Colonic mucosa (tissue), 4 donors: Measurements from ENCODE around the gene PHF12. TPM values are rescaled to one million over a fixed set of nuclear protein-coding genes. Genes with fewer than 3 reads are reported as not detected.

Source experiments
- DNase-seq: peaks from one replicate; pipeline ENCODE4 v3.0.0-alpha.2; 2020
- H3K27ac ChIP-seq: fragments of 200-600 bp; one replicate; pipeline ENCODE4 v1.8.0; 2021
- H3K27me3 ChIP-seq: fragments of 200-600 bp; one replicate; pipeline ENCODE4 v1.8.0; 2021
- H3K36me3 ChIP-seq: fragments of 200-600 bp; one replicate; pipeline ENCODE4 v1.8.0; 2021
- H3K4me1 ChIP-seq: fragments of 200-600 bp; one replicate; pipeline ENCODE4 v1.8.0; 2021; ENCODE audit warnings: mild to moderate bottlenecking
- H3K4me3 ChIP-seq: fragments of 200-600 bp; one replicate; pipeline ENCODE4 v1.8.0; 2021
- H3K9ac ChIP-seq, 2 donors: one replicate each; pipeline ENCODE4 v1.7.0; 2013; ENCODE audit warnings: control low read depth in 2 of 2, low read depth in 2 of 2, low read length in 2 of 2
- H3K9me3 ChIP-seq: fragments of 200-600 bp; one replicate; pipeline ENCODE4 v1.8.0; 2021
- intact Hi-C: fragments of 100-400 bp; cut with DNase I; formaldehyde crosslinking; loops from one replicate; pipeline ENCODE4 v1.14.1; 2022
- total RNA-seq, 2 donors: library from RNA; stranded (reverse); fragmentation: NEBNext Ultra II Directional in 1 of 2; extraction: Animal tissue kit (Norgen Biotek cat#: 25700) in 1 of 2; gene quantifications; one replicate each; pipeline ENCODE4 v1.2.1, GENCODE V29; 2021
- TF ChIP-seq, protein P1 (sequence below): fragments of 200-600 bp; IDR thresholded peaks from one replicate; pipeline ENCODE4 v1.8.0; 2022; ENCODE audit warnings: antibody characterized with exemption, mild to moderate bottlenecking
- donor health status: healthy.
- donor health status: DM: no; HTN: no; CAD: no.
- donor health status: DM: no; HTN: no; CAD: no.

The PHF12 gene
- total RNA-seq, 2 donors from 2014 or later: 37.7 to 42.2 TPM

DNA sequence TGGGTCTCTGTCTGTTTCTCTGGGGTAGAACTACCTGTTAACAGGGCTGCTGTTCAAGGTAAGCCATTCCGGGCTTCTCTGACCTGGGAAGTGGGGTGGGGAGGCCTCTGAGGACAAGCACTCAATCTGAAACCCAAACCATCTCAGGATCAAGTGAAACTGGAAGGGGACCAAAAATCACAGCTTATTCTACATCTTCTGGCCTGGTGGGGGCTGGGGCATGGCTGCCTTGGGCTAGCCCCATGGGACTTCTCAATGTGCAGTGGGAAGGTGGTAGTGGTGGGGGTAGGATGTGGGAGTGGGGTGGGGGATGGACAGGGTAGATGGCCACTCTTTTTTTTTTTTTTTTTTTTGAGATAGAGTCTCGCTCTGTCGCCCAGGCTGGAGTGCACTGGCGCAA is 59.3 kb downstream of the PHF12 start:
- Histone ChIP-seq H3K4me3 (no peak overlapping the region), H3K9me3 (no peaks in the 10 kb centered on the region), H3K27me3 (no peaks in the 10 kb centered on the region), H3K9ac (no peak overlapping the region), H3K36me3 (no peaks in the 10 kb centered on the region), H3K4me1 (peaks cover 16% of the 10 kb centered on the region), H3K27ac (no peak overlapping the region)
- DNase-seq: no peak
- TF ChIP-seq, protein P1, sequence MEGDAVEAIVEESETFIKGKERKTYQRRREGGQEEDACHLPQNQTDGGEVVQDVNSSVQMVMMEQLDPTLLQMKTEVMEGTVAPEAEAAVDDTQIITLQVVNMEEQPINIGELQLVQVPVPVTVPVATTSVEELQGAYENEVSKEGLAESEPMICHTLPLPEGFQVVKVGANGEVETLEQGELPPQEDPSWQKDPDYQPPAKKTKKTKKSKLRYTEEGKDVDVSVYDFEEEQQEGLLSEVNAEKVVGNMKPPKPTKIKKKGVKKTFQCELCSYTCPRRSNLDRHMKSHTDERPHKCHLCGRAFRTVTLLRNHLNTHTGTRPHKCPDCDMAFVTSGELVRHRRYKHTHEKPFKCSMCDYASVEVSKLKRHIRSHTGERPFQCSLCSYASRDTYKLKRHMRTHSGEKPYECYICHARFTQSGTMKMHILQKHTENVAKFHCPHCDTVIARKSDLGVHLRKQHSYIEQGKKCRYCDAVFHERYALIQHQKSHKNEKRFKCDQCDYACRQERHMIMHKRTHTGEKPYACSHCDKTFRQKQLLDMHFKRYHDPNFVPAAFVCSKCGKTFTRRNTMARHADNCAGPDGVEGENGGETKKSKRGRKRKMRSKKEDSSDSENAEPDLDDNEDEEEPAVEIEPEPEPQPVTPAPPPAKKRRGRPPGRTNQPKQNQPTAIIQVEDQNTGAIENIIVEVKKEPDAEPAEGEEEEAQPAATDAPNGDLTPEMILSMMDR: no peak
- intact Hi-C loops: no loop called here

DNA sequence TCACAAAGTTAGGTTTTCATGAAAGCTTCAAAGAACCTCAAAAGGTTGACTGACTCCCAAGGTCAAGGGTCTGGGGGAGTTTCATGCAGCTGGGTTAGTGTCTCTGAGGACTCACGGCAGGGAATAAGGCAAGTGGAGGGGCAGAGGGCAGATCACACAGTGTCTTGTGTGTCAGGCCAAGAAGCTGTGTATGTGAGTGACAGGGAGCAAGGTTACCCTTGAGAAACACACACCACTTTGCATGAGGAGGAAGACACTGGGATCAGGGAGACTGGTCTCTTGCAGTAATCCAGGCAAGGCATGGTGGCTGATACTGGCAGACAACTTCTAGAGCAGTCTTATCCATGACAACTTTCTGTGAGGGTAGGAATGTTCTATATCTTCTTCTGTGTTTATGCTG is 60.1 kb downstream of the PHF12 start:
- no peak overlapping the region for H3K27ac ChIP-seq
- TF ChIP-seq, protein P1: no peak
- no peak overlapping the region for H3K4me3 ChIP-seq
- no peaks in the 10 kb centered on the region for H3K36me3 ChIP-seq
- peaks cover 16% of the 10 kb centered on the region for H3K4me1 ChIP-seq
- intact Hi-C loops: no loop called here
- no peak for DNase-seq
- no peaks in the 10 kb centered on the region for H3K27me3 ChIP-seq
- no peak overlapping the region for H3K9ac ChIP-seq
- no peaks in the 10 kb centered on the region for H3K9me3 ChIP-seq

DNA sequence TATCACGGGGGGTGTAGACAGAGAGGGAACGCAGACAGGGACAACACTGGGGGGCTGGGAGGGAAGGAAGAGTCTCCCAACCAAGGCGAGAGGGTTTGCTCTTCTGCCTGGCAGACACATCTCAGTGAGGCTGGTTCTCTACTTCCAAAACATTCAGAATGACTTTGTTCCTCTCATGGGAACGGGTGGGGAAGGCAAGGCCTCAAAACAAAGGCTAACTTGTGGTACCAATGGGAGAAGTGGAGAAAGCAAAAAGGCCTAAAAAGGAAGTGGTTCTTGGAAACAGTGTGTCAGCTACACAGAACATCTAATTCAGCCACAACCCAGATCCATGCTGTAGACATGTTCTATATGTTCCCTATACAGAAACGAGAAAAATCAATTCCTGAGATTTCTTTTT is 61.3 kb downstream of the PHF12 start:
- no peak overlapping the region for H3K27ac ChIP-seq
- H3K4me3 ChIP-seq: no peak overlapping the region
- no peak overlapping the region for H3K9ac ChIP-seq
- H3K9me3 ChIP-seq: no peaks in the 10 kb centered on the region
- no peaks in the 10 kb centered on the region for H3K36me3 ChIP-seq
- DNase-seq: no peak
- TF ChIP-seq, protein P1: no peak
- H3K27me3 ChIP-seq: no peaks in the 10 kb centered on the region
- peaks cover 13% of the 10 kb centered on the region for H3K4me1 ChIP-seq
- intact Hi-C loops: no loop called here

DNA sequence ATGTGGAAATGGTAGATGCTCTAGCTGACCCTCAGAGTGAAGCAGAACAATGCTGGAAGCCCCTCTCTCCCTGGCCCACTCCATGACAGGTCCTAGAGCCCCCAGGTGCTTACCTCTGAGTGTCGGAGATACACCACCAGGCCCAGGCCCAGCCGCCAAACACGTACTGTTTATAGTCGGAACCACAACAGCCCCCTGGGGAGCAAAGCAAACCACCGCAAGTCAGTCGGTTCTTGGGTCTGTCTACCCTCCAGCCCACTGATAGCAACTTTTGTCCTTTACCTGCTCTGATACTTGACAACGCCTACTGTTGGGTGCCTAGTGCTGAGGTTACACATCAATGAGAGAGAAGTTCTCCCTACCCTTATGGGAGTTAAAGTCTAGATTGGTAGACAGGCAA is 62.5 kb downstream of the PHF12 start:
- TF ChIP-seq, protein P1: no peak
- no peaks in the 10 kb centered on the region for H3K36me3 ChIP-seq

DNA sequence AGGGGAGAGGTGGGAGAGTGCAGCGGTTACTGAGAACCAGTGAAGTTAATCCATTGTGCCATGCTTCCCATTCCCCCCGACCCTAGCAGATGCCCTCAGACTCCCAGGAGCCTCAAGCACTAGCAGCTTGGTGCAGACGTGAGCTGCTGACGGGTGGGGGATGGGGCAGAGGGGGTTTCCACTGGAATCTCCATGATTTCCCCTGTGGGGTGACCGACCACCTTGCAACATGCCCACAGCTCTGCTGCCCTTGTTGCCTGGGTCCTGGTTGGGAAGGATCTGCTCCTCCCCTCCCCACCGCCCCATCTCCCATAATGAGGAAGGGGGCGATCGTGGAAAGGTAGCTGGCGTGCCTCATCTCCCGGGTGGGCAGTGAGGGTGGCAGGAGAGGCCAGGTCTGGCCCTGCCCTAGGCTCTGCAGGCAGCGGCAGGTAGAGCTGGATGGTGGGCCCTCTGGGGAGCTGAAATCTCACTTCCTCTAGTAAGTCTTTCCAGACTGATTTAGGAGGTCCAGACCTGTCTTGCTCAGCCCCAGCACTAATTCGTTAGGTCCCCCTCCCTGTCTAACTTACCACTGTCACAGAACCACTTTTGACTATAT is 63.3 kb downstream of the PHF12 start:
- TF ChIP-seq, protein P1: no peak
- Histone ChIP-seq H3K4me3 (no peak overlapping the region), H3K27me3 (no peaks in the 10 kb centered on the region), H3K36me3 (no peaks in the 10 kb centered on the region), H3K4me1 (peaks cover 1% of the 10 kb centered on the region), H3K27ac (no peak overlapping the region), H3K9me3 (no peaks in the 10 kb centered on the region), H3K9ac (no peak overlapping the region)
- DNase-seq: no peak
- intact Hi-C loops: no loop called here

More for the DNA sequence above, 62.5 kb downstream of the PHF12 start:
- intact Hi-C loops: no loop called here
- Histone ChIP-seq H3K4me1 (peaks cover 9% of the 10 kb centered on the region), H3K9me3 (no peaks in the 10 kb centered on the region), H3K9ac (no peak overlapping the region), H3K27ac (no peak overlapping the region), H3K27me3 (no peaks in the 10 kb centered on the region), H3K4me3 (no peak overlapping the region)
- no peak for DNase-seq
